HT-29 (cell line): ENCODE results near the gene MYOM3. TPM values are rescaled to one million over a fixed set of nuclear protein-coding genes. Genes with fewer than 3 reads are reported as not detected.

ENCODE experiments used
- DNase-seq: peaks from one replicate; pipeline ENCODE4 v3.0.0-alpha.2; 2015; ENCODE audit warnings: low spot score
- total RNA-seq: library from RNA; depleted of rRNA; stranded (reverse); fragments of >200 nt; shearing (Covaris generic); gene quantifications from 2 replicates; pipeline ENCODE4 v1.2.3, GENCODE V29; 2014

MYOM3 gene
- total RNA-seq, 1 experiment from 2014 or later, result 20.7 TPM

- DNase-seq, result no peak
Measured at GRCh38 chr1:24096739-24097103, 15.2 kb downstream of the MYOM3 start.

- no peak for DNase-seq
Measured at GRCh38 chr1:24096009-24096738, 15.8 kb downstream of the MYOM3 start.

GRCh38 chr1:24095140-24095859 is 16.6 kb downstream of the MYOM3 start:
- no peak for DNase-seq

- DNase-seq, result no peak
Measured at GRCh38 chr1:24094554-24094953, 17.4 kb downstream of the MYOM3 start.

DNA sequence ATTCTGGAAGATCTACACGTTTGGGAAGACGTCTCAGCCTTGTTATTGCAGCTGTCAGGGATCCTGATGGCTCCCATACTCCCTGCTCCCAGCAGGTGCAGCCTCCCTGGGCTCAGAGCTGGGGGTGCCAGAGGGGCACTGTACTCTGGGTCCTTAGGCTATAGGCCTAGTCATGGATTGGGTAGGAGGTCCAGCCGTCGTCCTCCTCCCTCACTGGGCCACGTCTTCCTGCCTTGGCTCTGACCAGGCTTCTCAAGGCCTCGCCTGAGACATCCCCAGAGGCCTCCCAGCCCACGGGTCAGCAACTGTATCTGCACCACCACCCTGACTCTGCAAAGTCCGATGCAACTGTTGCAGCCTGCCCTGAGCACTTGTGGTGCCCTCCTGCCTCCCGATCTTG is 18.2 kb downstream of the MYOM3 start:
- no peak for DNase-seq

DNA sequence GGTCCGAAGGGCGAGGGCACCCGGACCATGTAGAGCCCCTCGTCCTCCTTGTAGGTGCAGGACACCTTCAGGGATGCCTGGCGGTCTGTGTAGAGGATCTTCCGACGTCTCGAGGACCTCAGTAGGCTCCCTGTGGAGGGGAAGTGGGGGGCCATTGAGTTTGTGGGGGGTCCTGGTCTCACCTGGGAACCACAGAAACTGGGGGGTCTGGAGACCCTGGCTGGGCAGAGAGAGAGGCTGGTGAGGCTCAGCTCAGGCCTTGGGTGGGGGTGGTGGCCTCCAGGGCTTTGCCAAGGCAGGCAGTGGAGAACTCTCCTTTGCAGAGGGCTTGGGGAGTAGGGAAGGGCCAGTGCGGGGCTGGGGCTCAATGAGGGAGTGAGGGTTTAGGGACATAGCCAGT is 19.0 kb downstream of the MYOM3 start:
- DNase-seq, result no peak

GRCh38 chr1:24091971-24092482 is 19.9 kb downstream of the MYOM3 start:
- DNase-seq, result no peak

- DNase-seq, result no peak
Measured at GRCh38 chr1:24090736-24091135, 21.2 kb downstream of the MYOM3 start.

GRCh38 chr1:24089743-24090555 is 22.0 kb downstream of the MYOM3 start:
- DNase-seq, result no peak

DNA sequence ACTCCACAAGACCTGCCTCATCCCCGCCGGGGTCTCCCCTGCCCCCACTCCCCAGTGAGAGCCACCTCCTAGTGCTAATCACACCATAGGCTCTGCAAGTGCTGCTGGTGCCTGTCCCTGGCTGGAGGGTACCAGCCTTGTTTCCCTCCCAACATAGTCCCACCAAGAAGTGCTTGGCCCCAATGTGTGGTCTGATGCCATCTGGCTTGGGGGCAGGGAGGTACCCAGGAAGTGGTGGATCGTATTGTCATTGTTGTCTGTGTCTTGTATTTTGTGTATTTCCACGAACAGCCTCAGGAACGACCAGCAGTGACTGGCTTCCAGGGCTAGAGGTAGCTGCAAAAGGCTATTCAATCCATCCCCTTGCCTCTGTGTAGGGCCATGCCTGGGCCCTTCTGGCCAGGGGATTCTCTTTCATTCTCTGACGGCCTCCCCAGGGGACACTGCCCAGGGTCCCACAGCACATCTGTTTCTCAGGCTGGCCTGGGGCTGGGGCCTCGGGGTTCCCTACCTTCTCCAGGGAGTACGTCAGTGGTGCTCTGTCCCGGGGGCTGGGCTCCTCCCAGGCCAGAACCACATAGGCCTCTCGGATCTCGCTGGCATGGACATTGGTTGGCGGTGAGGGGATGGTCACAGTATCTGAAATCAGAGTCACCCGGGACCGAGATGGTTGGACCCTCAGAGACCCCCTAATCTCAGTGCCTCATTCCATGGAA is 22.8 kb downstream of the MYOM3 start:
- no peak for DNase-seq

DNA sequence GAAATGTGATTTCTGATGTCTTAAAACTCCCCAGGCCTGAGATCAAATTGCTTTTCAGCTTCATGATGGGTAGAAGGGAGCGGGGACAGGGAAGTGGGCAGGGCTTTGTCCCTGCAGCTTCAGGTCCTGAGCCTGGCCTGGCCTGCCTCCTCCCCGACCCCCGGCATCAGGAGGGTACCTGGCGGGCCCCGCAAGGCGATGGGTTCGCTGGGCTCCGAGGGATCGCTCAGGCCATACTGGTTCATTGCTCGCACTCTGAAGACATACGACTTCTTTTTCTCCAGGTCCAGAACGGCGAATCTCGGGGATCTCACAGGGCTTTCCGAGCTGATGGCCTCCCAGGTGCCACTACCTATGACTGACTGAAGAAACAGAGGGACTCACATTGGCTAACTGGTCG is 25.5 kb downstream of the MYOM3 start:
- DNase-seq, result no peak

GRCh38 chr1:24085546-24085945 is 26.4 kb downstream of the MYOM3 start:
- DNase-seq, result no peak

DNA sequence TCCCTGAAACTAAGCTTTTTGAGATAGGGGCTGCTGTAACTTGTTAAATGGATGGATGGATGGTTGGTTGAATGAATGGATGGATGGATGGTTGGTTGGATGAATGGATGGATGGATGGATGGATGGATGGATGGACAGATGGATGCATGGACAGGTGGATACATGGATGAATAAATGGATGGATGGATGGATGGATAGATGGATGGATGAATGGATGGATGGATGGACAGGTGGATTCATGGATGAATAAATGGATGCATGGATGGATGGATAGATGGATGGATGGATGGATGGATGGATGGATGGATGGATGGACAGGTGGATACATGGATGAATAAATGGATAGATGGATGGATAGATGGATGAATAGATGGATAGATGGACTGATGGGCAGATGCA is 26.9 kb downstream of the MYOM3 start:
- no peak for DNase-seq

DNA sequence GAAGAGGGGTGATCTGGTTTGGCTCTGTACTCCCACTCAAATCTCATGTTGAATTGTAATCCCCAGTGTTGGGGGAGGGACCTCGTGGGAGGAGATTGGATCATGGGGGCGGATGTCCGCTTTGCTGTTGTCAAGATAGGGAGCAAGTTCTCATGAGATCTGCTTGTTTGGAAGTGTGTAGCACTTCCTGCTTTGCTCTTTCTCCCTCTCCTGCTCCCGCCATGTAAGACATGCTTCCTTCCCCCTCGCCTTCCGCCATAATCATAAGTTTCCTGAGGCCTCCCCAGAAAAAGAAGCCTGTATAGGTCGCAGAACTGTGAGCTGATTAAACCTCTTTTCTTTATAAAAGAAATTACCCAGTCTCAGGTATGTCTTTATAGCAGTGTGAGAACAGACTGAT is 27.9 kb downstream of the MYOM3 start:
- no peak for DNase-seq

GRCh38 chr1:24082372-24082771 is 29.6 kb downstream of the MYOM3 start:
- DNase-seq, result no peak

DNA sequence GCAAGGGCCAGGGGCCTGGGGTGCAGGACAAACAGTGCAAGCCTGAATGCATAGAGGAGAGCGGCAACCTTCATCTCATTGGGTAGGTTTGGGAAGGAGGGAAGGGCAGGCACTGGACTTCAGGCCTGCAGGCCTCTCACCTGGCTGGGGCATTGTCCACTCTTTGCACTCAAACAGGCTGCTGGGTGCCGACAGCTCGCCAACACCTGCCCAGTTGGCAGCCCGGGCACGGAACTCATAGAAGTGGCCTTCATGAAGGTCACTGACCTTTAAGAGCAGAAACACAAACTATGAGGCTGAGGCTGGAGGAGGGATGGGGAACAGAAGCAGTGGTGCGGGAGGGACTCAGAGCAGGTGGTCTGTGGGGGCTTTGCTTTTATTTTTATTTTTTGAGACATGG is 30.7 kb downstream of the MYOM3 start:
- DNase-seq, result no peak

GRCh38 chr1:24080131-24080530 is 31.8 kb downstream of the MYOM3 start:
- no peak for DNase-seq

DNA sequence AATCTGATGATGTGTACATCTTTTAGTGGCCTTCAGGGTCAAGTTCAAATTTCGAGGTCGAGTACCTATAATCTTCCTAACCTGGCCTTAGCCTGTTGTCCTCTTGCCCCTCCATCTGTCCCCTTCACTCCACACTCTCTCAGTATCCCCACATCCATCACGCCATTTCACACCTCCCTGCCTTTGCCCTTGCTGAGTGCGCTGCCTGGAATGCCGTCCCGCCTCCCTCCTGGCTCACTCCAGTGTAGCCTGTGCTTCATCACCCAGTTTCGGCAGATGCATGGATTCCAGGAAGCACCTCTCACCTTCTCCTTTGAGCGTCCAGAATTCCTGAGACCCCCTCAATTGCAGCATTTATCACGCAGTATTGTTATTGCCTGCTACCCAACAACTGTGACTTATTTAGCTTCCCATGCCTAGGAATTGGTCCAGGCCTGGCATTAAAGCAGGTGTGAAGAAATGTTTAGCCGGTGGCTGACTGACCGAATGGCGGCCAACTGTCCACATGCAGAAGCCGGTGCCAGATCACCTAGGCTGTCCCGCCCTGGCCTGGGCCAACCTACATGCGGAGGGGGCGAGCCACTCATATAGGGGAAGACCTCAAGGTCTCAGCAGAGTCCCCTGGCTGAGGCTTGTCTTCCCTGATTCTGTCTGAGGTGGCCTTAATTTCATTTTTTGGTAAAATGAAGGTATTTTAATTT is 34.5 kb downstream of the MYOM3 start:
- DNase-seq, result no peak

- no peak for DNase-seq
Measured at GRCh38 chr1:24075946-24076345, 36.0 kb downstream of the MYOM3 start.

DNA sequence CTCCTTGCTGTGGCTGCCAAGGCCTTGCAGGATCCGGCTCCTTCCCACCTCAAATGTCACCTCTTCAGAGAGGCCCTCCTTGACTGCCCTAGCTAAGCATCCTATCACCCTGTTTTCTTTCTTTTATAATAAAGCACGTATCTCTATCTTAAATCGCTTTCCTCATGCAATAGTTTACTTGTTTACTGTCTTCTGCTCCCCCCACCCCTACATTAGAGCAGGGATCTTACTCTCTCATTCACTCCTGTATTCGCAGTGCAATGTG is 36.4 kb downstream of the MYOM3 start:
- DNase-seq, result no peak
